H9 (cell line): ENCODE data around the gene GFY. TPM values are rescaled to one million over a fixed set of nuclear protein-coding genes. Genes with fewer than 3 reads are reported as not detected.

Source experiments
- DNase-seq: peaks from one replicate; pipeline ENCODE4 v3.0.0-alpha.2; 2017
- H2AFZ ChIP-seq: one replicate; pipeline ENCODE4 v1.6.1; 2013; ENCODE audit warnings: mild to moderate bottlenecking, low read length, control low read depth, moderate library complexity
- H2AK5ac ChIP-seq: 2 replicates; pipeline ENCODE4 v1.6.1; 2013; ENCODE audit warnings: low read length, control low read depth, mixed read lengths; ENCODE audit not compliant: insufficient read length
- H2BK120ac ChIP-seq: one replicate; pipeline ENCODE4 v1.6.1; 2013; ENCODE audit warnings: low read depth, mild to moderate bottlenecking, low read length, control low read depth, inconsistent platforms; ENCODE audit not compliant: poor library complexity, severe bottlenecking
- H2BK12ac ChIP-seq: 2 replicates; pipeline ENCODE4 v1.6.1; 2013; ENCODE audit warnings: low read length, control low read depth, mixed read lengths, low read depth; ENCODE audit not compliant: insufficient read length
- H2BK15ac ChIP-seq: 2 replicates; pipeline ENCODE4 v1.6.1; 2013; ENCODE audit warnings: low read depth, low read length, control low read depth
- H2BK20ac ChIP-seq: one replicate; pipeline ENCODE4 v1.6.1; 2013; ENCODE audit warnings: low read depth, mild to moderate bottlenecking, low read length, control low read depth, inconsistent platforms; ENCODE audit not compliant: poor library complexity, severe bottlenecking
- H2BK5ac ChIP-seq: 2 replicates; pipeline ENCODE4 v1.6.1; 2013; ENCODE audit warnings: low read length, control low read depth, mixed read lengths; ENCODE audit not compliant: insufficient read length
- H3K14ac ChIP-seq: 2 replicates; pipeline ENCODE4 v1.6.1; 2013; ENCODE audit warnings: low read length, control low read depth; ENCODE audit not compliant: insufficient read depth
- H3K18ac ChIP-seq: 2 replicates; pipeline ENCODE4 v1.6.1; 2013; ENCODE audit warnings: low read depth, mild to moderate bottlenecking, mixed read lengths, low read length, control low read depth; ENCODE audit not compliant: insufficient read length
- H3K23ac ChIP-seq: 2 replicates; pipeline ENCODE4 v1.6.1; 2013; ENCODE audit warnings: low read length, control low read depth, mixed read lengths, low read depth; ENCODE audit not compliant: insufficient read length
- H3K23me2 ChIP-seq: 2 replicates; pipeline ENCODE4 v1.6.1; 2013; ENCODE audit warnings: low read depth, mild to moderate bottlenecking, mixed read lengths, low read length, control low read depth; ENCODE audit not compliant: insufficient read length, poor library complexity, severe bottlenecking
- H3K27ac ChIP-seq: 2 replicates; pipeline ENCODE4 v1.5.1; 2013; ENCODE audit warnings: low read length, control low read depth, mixed read lengths, low read depth; ENCODE audit not compliant: insufficient read length
- H3K27me3 ChIP-seq: 2 replicates; pipeline ENCODE4 v1.6.1; 2013; ENCODE audit warnings: low read length, control low read depth, inconsistent platforms; ENCODE audit not compliant: insufficient read depth
- H3K4ac ChIP-seq: 2 replicates; pipeline ENCODE4 v1.6.1; 2013; ENCODE audit warnings: low read depth, mild to moderate bottlenecking, control low read depth, inconsistent platforms, low read length, moderate library complexity
- H3K4me1 ChIP-seq: 2 replicates; pipeline ENCODE4 v1.6.1; 2013; ENCODE audit warnings: low read length, control low read depth, inconsistent platforms; ENCODE audit not compliant: insufficient read depth
- H3K4me2 ChIP-seq: 2 replicates; pipeline ENCODE4 v1.6.1; 2013; ENCODE audit warnings: low read length, control low read depth, mixed read lengths; ENCODE audit not compliant: insufficient read length, insufficient read depth
- H3K56ac ChIP-seq: 2 replicates; pipeline ENCODE4 v1.6.1; 2013; ENCODE audit warnings: low read depth, mild to moderate bottlenecking, mixed read lengths, low read length, control low read depth; ENCODE audit not compliant: insufficient read length
- H3K79me1 ChIP-seq: 2 replicates; pipeline ENCODE4 v1.6.1; 2013; ENCODE audit warnings: low read depth, mild to moderate bottlenecking, moderate library complexity, low read length, control low read depth, inconsistent platforms; ENCODE audit not compliant: insufficient read depth, poor library complexity, severe bottlenecking
- H3K79me2 ChIP-seq: 2 replicates; pipeline ENCODE4 v1.6.1; 2013; ENCODE audit warnings: low read length, control low read depth, inconsistent platforms; ENCODE audit not compliant: insufficient read depth
- H3K9ac ChIP-seq: 2 replicates; pipeline ENCODE4 v1.6.1; 2013; ENCODE audit warnings: low read length, control low read depth, mixed read lengths; ENCODE audit not compliant: insufficient read length; ENCODE audit errors: extremely low read depth
- H3K9me3 ChIP-seq: one replicate; pipeline ENCODE4 v1.6.1; 2013; ENCODE audit warnings: low read depth, low read length, inconsistent platforms; ENCODE audit not compliant: control insufficient read depth
- H3T11ph ChIP-seq: one replicate; pipeline ENCODE4 v1.6.1; 2013; ENCODE audit warnings: mild to moderate bottlenecking, low read length, control low read depth, inconsistent platforms
- H4K20me1 ChIP-seq: one replicate; pipeline ENCODE4 v1.6.1; 2013; ENCODE audit not compliant: control insufficient read depth, insufficient read length, insufficient read depth
- H4K5ac ChIP-seq: 2 replicates; pipeline ENCODE4 v1.6.1; 2013; ENCODE audit warnings: low read depth, mild to moderate bottlenecking, mixed read lengths, low read length, control low read depth; ENCODE audit not compliant: insufficient read length
- H4K8ac ChIP-seq: replicated peaks from 2 replicates; pipeline ENCODE4 v1.6.1; 2013; ENCODE audit warnings: low read length, control low read depth, mixed read lengths, low read depth; ENCODE audit not compliant: insufficient read length
- H4K91ac ChIP-seq: 2 replicates; pipeline ENCODE4 v1.6.1; 2013; ENCODE audit warnings: low read depth, mild to moderate bottlenecking, moderate library complexity, mixed read lengths, low read length, control low read depth; ENCODE audit not compliant: insufficient read length
- H3K27ac Mint-ChIP-seq, 3 experiments: 2 replicates in 2 of 3; 3 replicates in 1 of 3; pipeline ENCODE4 v1.8.0; 2020 to 2021; ENCODE audit warnings: mixed read lengths in 3 of 3, mild to moderate bottlenecking in 1 of 3, moderate library complexity in 1 of 3
- H3K27me3 Mint-ChIP-seq: 2 replicates; pipeline ENCODE4 v1.8.0; 2021; ENCODE audit warnings: low read depth, mild to moderate bottlenecking, moderate library complexity, mixed read lengths
- H3K36me3 Mint-ChIP-seq, 3 experiments: 2 replicates in 2 of 3; 3 replicates in 1 of 3; pipeline ENCODE4 v1.8.0; 2020 to 2021; ENCODE audit warnings: low read depth in 3 of 3, mixed read lengths in 3 of 3; ENCODE audit not compliant: insufficient read depth in 1 of 3
- H3K4me1 Mint-ChIP-seq, 2 experiments: 2 replicates each; pipeline ENCODE4 v1.8.0; 2020; ENCODE audit warnings: mixed read lengths in 2 of 2
- H3K4me3 Mint-ChIP-seq, 2 experiments: 2 replicates in 1 of 2; 3 replicates in 1 of 2; pipeline ENCODE4 v1.8.0; 2020 to 2021; ENCODE audit warnings: mild to moderate bottlenecking in 2 of 2, mixed read lengths in 2 of 2, moderate library complexity in 1 of 2
- H3K9me3 Mint-ChIP-seq, 2 experiments: 2 replicates in 1 of 2; 3 replicates in 1 of 2; pipeline ENCODE4 v1.8.0; 2020; ENCODE audit warnings: mild to moderate bottlenecking in 2 of 2, mixed read lengths in 2 of 2, moderate library complexity in 1 of 2
- WGBS: extraction: QIAGEN DNeasy Blood & Tissue Kit; methylation state at CpG from one replicate; pipeline ENCODE4 v1.1.7; 2013; ENCODE audit warnings: missing lambda C conversion rate, low lambda C conversion rate, mixed read lengths; ENCODE audit not compliant: insufficient read length; ENCODE audit errors: extremely low coverage; 5-methylcytosine and 5-hydroxymethylcytosine counted together
- total RNA-seq: library from RNA; stranded (reverse); gene quantifications from 2 replicates; pipeline ENCODE4 v1.2.1, GENCODE V29; 2021
- TF ChIP-seq, protein P1 (sequence below): fragments of 200-600 bp; sonication (generic); conservative IDR thresholded peaks from 3 replicates; pipeline ENCODE4 v1.8.0; 2021; ENCODE audit warnings: antibody characterized with exemption, mild to moderate bottlenecking

Gene GFY
- total RNA-seq, 1 experiment from 2014 or later: 1.3 TPM

DNA sequence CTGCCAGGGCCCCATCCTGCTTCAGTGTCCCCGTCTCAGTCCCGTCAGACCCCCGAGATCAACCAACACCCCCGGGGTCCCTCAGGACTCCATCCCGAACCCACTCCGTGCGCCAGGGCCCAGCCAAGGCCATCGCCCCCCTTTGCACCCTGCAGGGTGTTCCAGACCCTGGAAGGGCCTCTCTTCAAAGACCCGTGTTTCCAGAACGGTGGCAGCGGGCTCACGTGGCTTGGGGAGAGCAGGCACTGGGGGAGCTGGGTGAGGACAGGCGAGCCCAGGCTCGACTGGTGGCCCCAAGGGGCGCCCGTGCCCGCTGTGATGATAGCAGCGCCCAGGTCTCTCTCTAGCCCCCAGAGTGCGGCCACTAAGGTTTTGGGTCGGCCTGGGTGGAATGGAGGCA, 35.8 kb upstream of the GFY start:
- no peak overlapping the region for H2BK15ac ChIP-seq
- no peak overlapping the region for H4K8ac ChIP-seq
- no peak overlapping the region for H3K23ac ChIP-seq
- no peaks in the 10 kb centered on the region for H3K9me3 Mint-ChIP-seq
- TF ChIP-seq, protein P1, sequence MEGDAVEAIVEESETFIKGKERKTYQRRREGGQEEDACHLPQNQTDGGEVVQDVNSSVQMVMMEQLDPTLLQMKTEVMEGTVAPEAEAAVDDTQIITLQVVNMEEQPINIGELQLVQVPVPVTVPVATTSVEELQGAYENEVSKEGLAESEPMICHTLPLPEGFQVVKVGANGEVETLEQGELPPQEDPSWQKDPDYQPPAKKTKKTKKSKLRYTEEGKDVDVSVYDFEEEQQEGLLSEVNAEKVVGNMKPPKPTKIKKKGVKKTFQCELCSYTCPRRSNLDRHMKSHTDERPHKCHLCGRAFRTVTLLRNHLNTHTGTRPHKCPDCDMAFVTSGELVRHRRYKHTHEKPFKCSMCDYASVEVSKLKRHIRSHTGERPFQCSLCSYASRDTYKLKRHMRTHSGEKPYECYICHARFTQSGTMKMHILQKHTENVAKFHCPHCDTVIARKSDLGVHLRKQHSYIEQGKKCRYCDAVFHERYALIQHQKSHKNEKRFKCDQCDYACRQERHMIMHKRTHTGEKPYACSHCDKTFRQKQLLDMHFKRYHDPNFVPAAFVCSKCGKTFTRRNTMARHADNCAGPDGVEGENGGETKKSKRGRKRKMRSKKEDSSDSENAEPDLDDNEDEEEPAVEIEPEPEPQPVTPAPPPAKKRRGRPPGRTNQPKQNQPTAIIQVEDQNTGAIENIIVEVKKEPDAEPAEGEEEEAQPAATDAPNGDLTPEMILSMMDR: no peak
- H3K4me3 Mint-ChIP-seq: no peak overlapping the region
- H3K79me2 ChIP-seq: no peaks in the 10 kb centered on the region
- H4K20me1 ChIP-seq: no peaks in the 10 kb centered on the region
- DNase-seq: no peak
- H3K56ac ChIP-seq: no peak overlapping the region
- H2BK12ac ChIP-seq: no peak overlapping the region
- H3K27ac Mint-ChIP-seq: no peak overlapping the region
- no peaks in the 10 kb centered on the region for H3K4me1 ChIP-seq
- no peak overlapping the region for H2BK5ac ChIP-seq
- no peak overlapping the region for H3K18ac ChIP-seq
- H4K91ac ChIP-seq: no peak overlapping the region
- H3T11ph ChIP-seq: no peak overlapping the region
- no peak overlapping the region for H4K5ac ChIP-seq
- H3K27me3 Mint-ChIP-seq: peaks cover 11% of the 10 kb centered on the region
- no peaks in the 10 kb centered on the region for H3K23me2 ChIP-seq
- no peaks in the 10 kb centered on the region for H3K79me1 ChIP-seq
- 0 out of 7 replicates have a peak, but pooled peaks cover 0 to 1% (median 0%) of the 10 kb centered on the region in 3 experiments for H3K36me3 Mint-ChIP-seq
- H3K4me2 ChIP-seq: no peak overlapping the region
- H3K4me1 Mint-ChIP-seq: peaks cover 10 to 21% of the 10 kb centered on the region in 2 experiments
- no peak overlapping the region for H2BK20ac ChIP-seq
- H3K27ac ChIP-seq: no peak overlapping the region
- no peak overlapping the region for H2AFZ ChIP-seq
- no CpG with 5 or more reads among the region's 20 CpGs for WGBS
- H3K9ac ChIP-seq: no peak overlapping the region
- H2AK5ac ChIP-seq: no peak overlapping the region
- H3K4ac ChIP-seq: no peak overlapping the region
- no peak overlapping the region; the same call in 1 of the 2 replicates for H3K14ac ChIP-seq
- H3K9me3 ChIP-seq: no peaks in the 10 kb centered on the region
- no peaks in the 10 kb centered on the region for H3K27me3 ChIP-seq
- H2BK120ac ChIP-seq: no peak overlapping the region
